ENCODE measurements around the gene FIGLA. TPM values are rescaled to one million over a fixed set of nuclear protein-coding genes. Genes with fewer than 3 reads are reported as not detected.

FIGLA gene
- total RNA-seq, 6 experiments from 2014 or later, result not detected

- H3K27ac Mint-ChIP-seq, result no peak overlapping the region
- no peak for TF ChIP-seq CTCF (IDR thresholded peaks at IDR 0.05)
- no peaks in the 10 kb centered on the region for H3K36me3 Mint-ChIP-seq (ENCODE audit: low read depth)
- H3K4me1 Mint-ChIP-seq (ENCODE audit: low read depth), result no peaks in the 10 kb centered on the region
- DNase-seq, result no peak
- no peak overlapping the region for H3K4me3 Mint-ChIP-seq
- H3K27me3 Mint-ChIP-seq (ENCODE audit: insufficient read depth), result peaks cover 13% of the 10 kb centered on the region
- H3K9me3 Mint-ChIP-seq, result no peaks in the 10 kb centered on the region
Measured at GRCh38 chr2:70807828-70808118, 17.3 kb upstream of the FIGLA start.

GRCh38 chr2:70807102-70807827 is 16.8 kb upstream of the FIGLA start:
- H3K4me1 Mint-ChIP-seq (ENCODE audit: low read depth), result no peaks in the 10 kb centered on the region
- H3K36me3 Mint-ChIP-seq (ENCODE audit: low read depth), result no peaks in the 10 kb centered on the region
- no peak overlapping the region for H3K4me3 Mint-ChIP-seq
- DNase-seq, result no peak
- peaks cover 16% of the 10 kb centered on the region for H3K27me3 Mint-ChIP-seq (ENCODE audit: insufficient read depth)
- H3K9me3 Mint-ChIP-seq, result no peaks in the 10 kb centered on the region
- H3K27ac Mint-ChIP-seq, result no peak overlapping the region
- no peak for TF ChIP-seq CTCF (IDR thresholded peaks at IDR 0.05)

- no peaks in the 10 kb centered on the region for H3K36me3 Mint-ChIP-seq (ENCODE audit: low read depth)
- TF ChIP-seq CTCF (IDR thresholded peaks at IDR 0.05), result no peak
- no peaks in the 10 kb centered on the region for H3K4me1 Mint-ChIP-seq (ENCODE audit: low read depth)
Measured at GRCh38 chr2:70806620-70807019, 16.2 kb upstream of the FIGLA start.

GRCh38 chr2:70806013-70806412 is 15.6 kb upstream of the FIGLA start:
- Mint-ChIP-seq H3K36me3 (ENCODE audit: low read depth) (no peaks in the 10 kb centered on the region), H3K4me1 (ENCODE audit: low read depth) (no peaks in the 10 kb centered on the region), H3K4me3 (no peak overlapping the region), H3K9me3 (no peaks in the 10 kb centered on the region), H3K27ac (no peak overlapping the region), H3K27me3 (ENCODE audit: insufficient read depth) (peaks cover 21% of the 10 kb centered on the region)
- no peak for TF ChIP-seq CTCF (IDR thresholded peaks at IDR 0.05)
- DNase-seq, result no peak

More at GRCh38 chr2:70806620-70807019, 16.2 kb upstream of the FIGLA start:
- H3K9me3 Mint-ChIP-seq, result no peaks in the 10 kb centered on the region
- peaks cover 16% of the 10 kb centered on the region for H3K27me3 Mint-ChIP-seq (ENCODE audit: insufficient read depth)
- H3K27ac Mint-ChIP-seq, result no peak overlapping the region
- DNase-seq, result no peak
- no peak overlapping the region for H3K4me3 Mint-ChIP-seq

- Mint-ChIP-seq H3K4me3 (no peak overlapping the region), H3K4me1 (ENCODE audit: low read depth) (no peaks in the 10 kb centered on the region), H3K9me3 (peaks cover 14% of the 10 kb centered on the region), H3K36me3 (ENCODE audit: low read depth) (no peaks in the 10 kb centered on the region; the same call in 1 of the 2 replicates), H3K27me3 (ENCODE audit: insufficient read depth) (peaks cover 29% of the 10 kb centered on the region), H3K27ac (no peak overlapping the region)
- TF ChIP-seq CTCF (IDR thresholded peaks at IDR 0.05), result no peak
- DNase-seq, result no peak
Measured at GRCh38 chr2:70801607-70802263, 11.3 kb upstream of the FIGLA start.

All from HFFc6 (cell line).